NCI-H146 (cell line): Measurements from ENCODE around the gene PRIMA1.
"Not testable (repeated sequence)": the region's sequence is repeated elsewhere in the genome, so short reads cannot be mapped to it uniquely, and the experiment has no call there.

Source experiments
- DNase-seq: peaks from one replicate; lab custom pipeline; 2025; lab: John Stamatoyannopoulos, UW

Gene PRIMA1

GRCh38 chr14:93788293-93788542 lies at the start of gene PRIMA1:
TSS of gene PRIMA1 (minus strand) at chr14:93788485. CDS start at chr14:93787718, 767 bp downstream.
- DNase-seq = no peak

- DNase-seq = no peak
Measured at GRCh38 chr14:93834699-93835371, 46.5 kb upstream of the PRIMA1 start.

- no peak for DNase-seq
Measured at GRCh38 chr14:93832665-93833064, 44.4 kb upstream of the PRIMA1 start.

GRCh38 chr14:93832081-93832480 lies 43.8 kb upstream of the PRIMA1 start:
- no peak for DNase-seq

GRCh38 chr14:93830753-93831461 lies 42.6 kb upstream of the PRIMA1 start:
- DNase-seq = no peak

- no peak for DNase-seq
Measured at GRCh38 chr14:93829839-93830481, 41.7 kb upstream of the PRIMA1 start.

GRCh38 chr14:93825235-93825553 lies 36.9 kb upstream of the PRIMA1 start:
- DNase-seq = no peak

- DNase-seq = peak; percentile 4
Measured at GRCh38 chr14:93824518-93825234, 36.4 kb upstream of the PRIMA1 start.

- no peak for DNase-seq
Measured at GRCh38 chr14:93824076-93824475, 35.8 kb upstream of the PRIMA1 start.

GRCh38 chr14:93821051-93821450 lies 32.8 kb upstream of the PRIMA1 start:
- DNase-seq = no peak

- DNase-seq = no peak
Measured at GRCh38 chr14:93818857-93819256, 30.6 kb upstream of the PRIMA1 start.

GRCh38 chr14:93811676-93812075 lies 23.4 kb upstream of the PRIMA1 start:
- DNase-seq = no peak

GRCh38 chr14:93811020-93811419 lies 22.7 kb upstream of the PRIMA1 start:
- no peak for DNase-seq

- not testable (repeated sequence) for DNase-seq
Measured at GRCh38 chr14:93809491-93810420, 21.5 kb upstream of the PRIMA1 start.

GRCh38 chr14:93804654-93805053 lies 16.4 kb upstream of the PRIMA1 start:
- DNase-seq = no peak

GRCh38 chr14:93803408-93804318 lies 15.4 kb upstream of the PRIMA1 start:
- DNase-seq = no peak

GRCh38 chr14:93799989-93800921 lies 12.0 kb upstream of the PRIMA1 start:
- DNase-seq = no peak

GRCh38 chr14:93799617-93799988 lies 11.3 kb upstream of the PRIMA1 start:
- DNase-seq = no peak

- no peak for DNase-seq
Measured at GRCh38 chr14:93797536-93797935, 9.3 kb upstream of the PRIMA1 start.

GRCh38 chr14:93797071-93797470 lies 8.8 kb upstream of the PRIMA1 start:
- DNase-seq = no peak
